Astrocyte (in vitro differentiated cells and primary cell): ENCODE data around the gene HDC. TPM values are rescaled to one million over a fixed set of nuclear protein-coding genes. Genes with fewer than 3 reads are reported as not detected.

Experiments
- DNase-seq: peaks from one replicate; pipeline ENCODE4 v3.0.0-alpha.2; 2010; ENCODE audit warnings: low read depth
- FAIRE-seq: peaks from 2 replicates; lab custom pipeline; 2011; peaks lifted over from hg19 to GRCh38; lab: Jason Lieb, UNC
- H2AFZ ChIP-seq: 2 replicates; pipeline ENCODE4 v1.6.0; 2012; ENCODE audit warnings: low read depth, low read length, inconsistent platforms
- H3K27ac ChIP-seq: 2 replicates; pipeline ENCODE4 v1.5.1; 2011; ENCODE audit warnings: low read depth, low read length, inconsistent platforms
- H3K27me3 ChIP-seq: 2 replicates; pipeline ENCODE4 v1.6.0; 2011; ENCODE audit warnings: low read length, inconsistent platforms; ENCODE audit not compliant: insufficient read depth
- H3K36me3 ChIP-seq: 2 replicates; pipeline ENCODE4 v1.5.1; 2011; ENCODE audit warnings: low read length, inconsistent platforms; ENCODE audit not compliant: insufficient read depth
- H3K4me1 ChIP-seq: 2 replicates; pipeline ENCODE4 v1.5.1; 2011; ENCODE audit warnings: low read length, inconsistent platforms; ENCODE audit not compliant: insufficient read depth
- H3K4me2 ChIP-seq: 2 replicates; pipeline ENCODE4 v1.6.0; 2012; ENCODE audit warnings: low read length, inconsistent platforms
- H3K4me3 ChIP-seq: 2 replicates; pipeline ENCODE4 v1.5.1; 2011; ENCODE audit warnings: low read depth, mild to moderate bottlenecking, low read length, inconsistent platforms; ENCODE audit not compliant: insufficient read depth
- H3K79me2 ChIP-seq: 2 replicates; pipeline ENCODE4 v1.6.0; 2012; ENCODE audit warnings: mild to moderate bottlenecking, low read length, inconsistent platforms; ENCODE audit not compliant: insufficient read depth
- H3K9ac ChIP-seq: 2 replicates; pipeline ENCODE4 v1.6.0; 2012; ENCODE audit warnings: mild to moderate bottlenecking, low read length, inconsistent platforms
- H3K9me3 ChIP-seq: 2 replicates; pipeline ENCODE4 v1.5.1; 2012; ENCODE audit warnings: low read depth, mild to moderate bottlenecking, low read length, inconsistent platforms; ENCODE audit not compliant: insufficient read depth
- H4K20me1 ChIP-seq: 2 replicates; pipeline ENCODE4 v1.6.0; 2012; ENCODE audit warnings: low read length, inconsistent platforms; ENCODE audit not compliant: insufficient read depth
- H3K27ac Mint-ChIP-seq: one replicate; pipeline ENCODE4 v1.8.0; 2021; ENCODE audit warnings: mild to moderate bottlenecking, mixed read lengths; ENCODE audit not compliant: unreplicated experiment
- H3K27me3 Mint-ChIP-seq: one replicate; pipeline ENCODE4 v1.8.0; 2021; ENCODE audit warnings: low read depth, mixed read lengths; ENCODE audit not compliant: unreplicated experiment
- H3K36me3 Mint-ChIP-seq: one replicate; pipeline ENCODE4 v1.8.0; 2021; ENCODE audit warnings: low read depth, mixed read lengths; ENCODE audit not compliant: unreplicated experiment
- H3K4me1 Mint-ChIP-seq: one replicate; pipeline ENCODE4 v1.8.0; 2021; ENCODE audit warnings: low read depth, mixed read lengths; ENCODE audit not compliant: unreplicated experiment
- H3K4me3 Mint-ChIP-seq: one replicate; pipeline ENCODE4 v1.8.0; 2021; ENCODE audit warnings: mild to moderate bottlenecking, moderate library complexity, mixed read lengths; ENCODE audit not compliant: unreplicated experiment
- H3K9me3 Mint-ChIP-seq: one replicate; pipeline ENCODE4 v1.8.0; 2021; ENCODE audit warnings: mild to moderate bottlenecking, mixed read lengths; ENCODE audit not compliant: unreplicated experiment
- EZH2 ChIP-seq: IDR thresholded peaks from 2 replicates; pipeline ENCODE4 v1.6.1; 2012; ENCODE audit warnings: mild to moderate bottlenecking, low read length, inconsistent platforms; ENCODE audit not compliant: insufficient read depth
- total RNA-seq: library from RNA; stranded (reverse); gene quantifications from 2 replicates; pipeline ENCODE4 v1.2.1, GENCODE V29; 2021
- TF ChIP-seq, protein P1 (sequence below): IDR thresholded peaks from 2 replicates; pipeline ENCODE4 v1.5.1; 2011; ENCODE audit warnings: low read depth, mild to moderate bottlenecking, inconsistent platforms, low read length, moderate library complexity; ENCODE audit not compliant: insufficient read depth

The HDC gene
- total RNA-seq, 1 donor from 2014 or later, result not detected

- FAIRE-seq, result no peak
- Mint-ChIP-seq H3K4me1 (peaks cover 6% of the 10 kb centered on the region), H3K9me3 (no peaks in the 10 kb centered on the region), H3K27ac (no peak overlapping the region), H3K27me3 (no peaks in the 10 kb centered on the region), H3K36me3 (no peaks in the 10 kb centered on the region), H3K4me3 (no peak overlapping the region)
- peaks cover 4% of the 10 kb centered on the region for H3K27me3 ChIP-seq
- H3K27ac ChIP-seq, result no peak overlapping the region
- no peak for TF ChIP-seq EZH2
- TF ChIP-seq, protein P1, sequence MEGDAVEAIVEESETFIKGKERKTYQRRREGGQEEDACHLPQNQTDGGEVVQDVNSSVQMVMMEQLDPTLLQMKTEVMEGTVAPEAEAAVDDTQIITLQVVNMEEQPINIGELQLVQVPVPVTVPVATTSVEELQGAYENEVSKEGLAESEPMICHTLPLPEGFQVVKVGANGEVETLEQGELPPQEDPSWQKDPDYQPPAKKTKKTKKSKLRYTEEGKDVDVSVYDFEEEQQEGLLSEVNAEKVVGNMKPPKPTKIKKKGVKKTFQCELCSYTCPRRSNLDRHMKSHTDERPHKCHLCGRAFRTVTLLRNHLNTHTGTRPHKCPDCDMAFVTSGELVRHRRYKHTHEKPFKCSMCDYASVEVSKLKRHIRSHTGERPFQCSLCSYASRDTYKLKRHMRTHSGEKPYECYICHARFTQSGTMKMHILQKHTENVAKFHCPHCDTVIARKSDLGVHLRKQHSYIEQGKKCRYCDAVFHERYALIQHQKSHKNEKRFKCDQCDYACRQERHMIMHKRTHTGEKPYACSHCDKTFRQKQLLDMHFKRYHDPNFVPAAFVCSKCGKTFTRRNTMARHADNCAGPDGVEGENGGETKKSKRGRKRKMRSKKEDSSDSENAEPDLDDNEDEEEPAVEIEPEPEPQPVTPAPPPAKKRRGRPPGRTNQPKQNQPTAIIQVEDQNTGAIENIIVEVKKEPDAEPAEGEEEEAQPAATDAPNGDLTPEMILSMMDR, result no peak
- no peak overlapping the region for H3K4me3 ChIP-seq
- no peak overlapping the region for H3K4me2 ChIP-seq
- H3K9me3 ChIP-seq, result no peaks in the 10 kb centered on the region
- H4K20me1 ChIP-seq, result no peaks in the 10 kb centered on the region
- no peaks in the 10 kb centered on the region for H3K79me2 ChIP-seq
- DNase-seq, result no peak
- no peak overlapping the region for H3K9ac ChIP-seq
- H3K4me1 ChIP-seq, result no peaks in the 10 kb centered on the region
- no peak overlapping the region for H2AFZ ChIP-seq
- H3K36me3 ChIP-seq, result no peaks in the 10 kb centered on the region
Observed at GRCh38 chr15:50218691-50219090, 46.8 kb downstream of the HDC start.

DNA sequence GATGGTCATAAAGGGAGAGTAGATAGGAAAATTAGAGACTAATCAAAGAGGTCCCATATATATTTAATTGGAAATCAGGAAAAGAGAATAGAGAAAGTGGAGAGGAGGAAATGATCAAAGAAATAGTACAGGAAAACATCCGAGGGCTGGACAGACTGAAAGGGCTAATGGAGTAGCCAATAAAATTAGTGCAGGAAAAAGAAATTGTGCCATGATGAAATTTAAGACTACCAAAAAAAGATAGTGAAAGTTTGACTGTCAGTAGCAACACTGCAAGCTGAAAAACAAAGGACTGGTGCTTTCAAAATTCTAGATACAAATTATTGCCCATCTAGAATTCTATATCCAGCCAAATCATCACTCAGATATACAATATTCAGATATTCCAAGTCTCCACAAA lies 47.2 kb downstream of the HDC start:
- Mint-ChIP-seq H3K4me3 (no peak overlapping the region), H3K36me3 (no peaks in the 10 kb centered on the region), H3K4me1 (peaks cover 6% of the 10 kb centered on the region), H3K9me3 (no peaks in the 10 kb centered on the region), H3K27me3 (no peaks in the 10 kb centered on the region), H3K27ac (no peak overlapping the region)
- Histone ChIP-seq H3K79me2 (no peaks in the 10 kb centered on the region), H2AFZ (no peak overlapping the region), H3K4me1 (no peaks in the 10 kb centered on the region), H4K20me1 (no peaks in the 10 kb centered on the region), H3K27ac (no peak overlapping the region), H3K9me3 (no peaks in the 10 kb centered on the region), H3K9ac (no peak overlapping the region), H3K4me3 (no peak overlapping the region), H3K36me3 (no peaks in the 10 kb centered on the region), H3K4me2 (no peak overlapping the region), H3K27me3 (peaks cover 3% of the 10 kb centered on the region)
- no peak for TF ChIP-seq EZH2
- TF ChIP-seq, protein P1, result no peak
- DNase-seq, result no peak
- no peak for FAIRE-seq

DNA sequence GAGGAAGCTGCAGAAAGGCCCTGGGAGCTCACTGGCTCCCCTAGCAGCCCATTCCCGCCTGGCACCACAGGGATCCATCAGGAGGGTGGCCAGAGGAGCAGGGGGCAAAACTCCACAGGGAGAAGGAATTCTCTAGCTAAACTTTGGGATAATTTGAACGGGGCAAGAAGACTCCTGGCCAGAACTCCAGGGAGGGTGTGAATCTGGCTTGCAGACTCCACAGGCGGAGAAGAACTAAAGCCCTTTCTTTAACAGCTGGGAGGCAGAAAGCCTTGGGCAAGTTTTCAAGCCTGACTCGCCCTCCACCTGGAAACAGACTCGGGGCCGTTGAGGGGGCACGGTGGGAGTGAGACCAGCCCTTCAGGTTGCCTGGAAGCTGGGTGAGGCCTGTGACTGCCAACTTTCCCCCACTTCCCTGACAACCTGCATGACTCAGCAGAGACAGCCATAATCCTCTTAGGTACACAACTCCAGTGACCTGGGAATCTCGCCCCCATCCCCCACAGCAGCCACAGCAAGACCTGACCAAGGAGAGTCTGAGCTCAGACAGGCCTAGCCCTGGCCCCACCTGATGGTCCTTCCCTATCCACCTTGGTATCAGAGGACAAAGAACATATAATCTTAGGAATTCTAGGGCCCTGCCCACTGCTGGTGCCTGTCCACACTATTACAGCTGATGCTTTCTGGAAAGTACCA lies 54.9 kb downstream of the HDC start:
- FAIRE-seq, result no peak
- Mint-ChIP-seq H3K9me3 (peaks cover 2% of the 10 kb centered on the region), H3K36me3 (no peaks in the 10 kb centered on the region), H3K27ac (no peak overlapping the region), H3K27me3 (no peaks in the 10 kb centered on the region), H3K4me3 (no peak overlapping the region), H3K4me1 (peaks cover 4% of the 10 kb centered on the region)
- H3K27ac ChIP-seq, result no peak overlapping the region
- H3K4me3 ChIP-seq, result no peak overlapping the region
- no peak overlapping the region for H2AFZ ChIP-seq
- no peak overlapping the region for H3K9ac ChIP-seq
- no peak for DNase-seq
- no peaks in the 10 kb centered on the region for H3K36me3 ChIP-seq
- TF ChIP-seq, protein P1, result no peak
- TF ChIP-seq EZH2, result no peak
- H3K4me1 ChIP-seq, result no peaks in the 10 kb centered on the region
- H3K4me2 ChIP-seq, result no peak overlapping the region
- no peaks in the 10 kb centered on the region for H4K20me1 ChIP-seq
- H3K9me3 ChIP-seq, result no peaks in the 10 kb centered on the region
- H3K27me3 ChIP-seq, result peaks cover 2% of the 10 kb centered on the region
- H3K79me2 ChIP-seq, result no peaks in the 10 kb centered on the region
